ENCODE results near the gene DNAJC5.
"Not testable (repeated sequence)": the region's sequence is repeated elsewhere in the genome, so short reads cannot be mapped to it uniquely, and the experiment has no call there.

Gene DNAJC5

GRCh38 chr20:63915471-63915870 lies 20.5 kb downstream of the DNAJC5 start:
- TF ChIP-seq CTCF (IDR thresholded peaks at IDR 0.05; ENCODE audit: control insufficient read depth, insufficient read depth, low read depth, low read length, missing control alignments): no peak
- H3K4me3 ChIP-seq (ENCODE audit: control insufficient read depth, low read depth, low read length): no peak overlapping the region
- DNase-seq (ENCODE audit: low read depth): no peak

- not testable (repeated sequence) for DNase-seq (ENCODE audit: low read depth); H3K4me3 ChIP-seq (ENCODE audit: control insufficient read depth, low read depth, low read length)
Observed at GRCh38 chr20:63916371-63916939, 21.5 kb downstream of the DNAJC5 start.

GRCh38 chr20:63917811-63918210 lies 22.9 kb downstream of the DNAJC5 start:
- no peak for TF ChIP-seq CTCF (IDR thresholded peaks at IDR 0.05; ENCODE audit: control insufficient read depth, insufficient read depth, low read depth, low read length, missing control alignments)
- DNase-seq (ENCODE audit: low read depth): no peak
- no peak overlapping the region for H3K4me3 ChIP-seq (ENCODE audit: control insufficient read depth, low read depth, low read length)

GRCh38 chr20:63919130-63919529 lies 24.2 kb downstream of the DNAJC5 start:
- no peak for DNase-seq (ENCODE audit: low read depth)
- no peak for TF ChIP-seq CTCF (IDR thresholded peaks at IDR 0.05; ENCODE audit: control insufficient read depth, insufficient read depth, low read depth, low read length, missing control alignments)

GRCh38 chr20:63920226-63920625 lies 25.3 kb downstream of the DNAJC5 start:
- TF ChIP-seq CTCF (IDR thresholded peaks at IDR 0.05; ENCODE audit: control insufficient read depth, insufficient read depth, low read depth, low read length, missing control alignments): no peak
- DNase-seq (ENCODE audit: low read depth): no peak
- no peak overlapping the region for H3K4me3 ChIP-seq (ENCODE audit: control insufficient read depth, low read depth, low read length)

More at GRCh38 chr20:63919130-63919529, 24.2 kb downstream of the DNAJC5 start:
- H3K4me3 ChIP-seq (ENCODE audit: control insufficient read depth, low read depth, low read length): no peak overlapping the region

- H3K4me3 ChIP-seq (ENCODE audit: control insufficient read depth, low read depth, low read length): no peak overlapping the region
- DNase-seq (ENCODE audit: low read depth): no peak
- no peak for TF ChIP-seq CTCF (IDR thresholded peaks at IDR 0.05; ENCODE audit: control insufficient read depth, insufficient read depth, low read depth, low read length, missing control alignments)
Observed at GRCh38 chr20:63923651-63924050, 28.7 kb downstream of the DNAJC5 start.

- TF ChIP-seq CTCF (IDR thresholded peaks at IDR 0.05; ENCODE audit: control insufficient read depth, insufficient read depth, low read depth, low read length, missing control alignments): no peak
- no peak overlapping the region for H3K4me3 ChIP-seq (ENCODE audit: control insufficient read depth, low read depth, low read length)
- no peak for DNase-seq (ENCODE audit: low read depth)
Observed at GRCh38 chr20:63924241-63924640, 29.3 kb downstream of the DNAJC5 start.
